ENCODE data around the gene BCAS3.

GRCh38 chr17:60647705-60648104 lies 29.9 kb upstream of the BCAS3 start:
- TF ChIP-seq EZH2 (IDR thresholded peaks at IDR 0.05; ENCODE audit: insufficient read depth, poor library complexity, severe bottlenecking) (no peak), EZH2phosphoT487 (IDR thresholded peaks at IDR 0.05; ENCODE audit: insufficient read depth, low read depth) (no peak)
